ENCODE results near the gene LRSAM1.

DNA sequence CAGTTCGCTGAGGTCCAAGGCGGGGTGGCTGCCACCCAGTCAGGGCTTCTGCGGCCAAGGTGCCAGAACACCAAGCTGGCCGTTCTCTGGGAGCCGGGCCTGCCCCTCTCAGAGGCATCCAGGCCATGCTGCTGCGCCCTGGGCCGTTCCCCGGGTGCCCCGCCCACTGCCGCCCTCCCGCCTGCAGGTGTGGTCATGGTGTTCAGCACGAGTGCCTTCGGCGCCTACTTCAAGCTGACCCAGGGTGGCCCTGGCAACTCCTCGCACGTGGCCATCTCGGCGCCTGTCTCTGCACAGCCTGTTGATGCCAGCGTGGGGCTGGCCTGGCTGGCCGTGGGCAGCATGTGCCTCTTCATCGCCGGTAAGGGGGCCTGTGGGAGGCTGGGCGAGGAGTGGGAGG is 46.7 kb upstream of the LRSAM1 start:
- TF ChIP-seq YY1 (IDR thresholded peaks at IDR 0.05): no peak
- TF ChIP-seq, protein P1, sequence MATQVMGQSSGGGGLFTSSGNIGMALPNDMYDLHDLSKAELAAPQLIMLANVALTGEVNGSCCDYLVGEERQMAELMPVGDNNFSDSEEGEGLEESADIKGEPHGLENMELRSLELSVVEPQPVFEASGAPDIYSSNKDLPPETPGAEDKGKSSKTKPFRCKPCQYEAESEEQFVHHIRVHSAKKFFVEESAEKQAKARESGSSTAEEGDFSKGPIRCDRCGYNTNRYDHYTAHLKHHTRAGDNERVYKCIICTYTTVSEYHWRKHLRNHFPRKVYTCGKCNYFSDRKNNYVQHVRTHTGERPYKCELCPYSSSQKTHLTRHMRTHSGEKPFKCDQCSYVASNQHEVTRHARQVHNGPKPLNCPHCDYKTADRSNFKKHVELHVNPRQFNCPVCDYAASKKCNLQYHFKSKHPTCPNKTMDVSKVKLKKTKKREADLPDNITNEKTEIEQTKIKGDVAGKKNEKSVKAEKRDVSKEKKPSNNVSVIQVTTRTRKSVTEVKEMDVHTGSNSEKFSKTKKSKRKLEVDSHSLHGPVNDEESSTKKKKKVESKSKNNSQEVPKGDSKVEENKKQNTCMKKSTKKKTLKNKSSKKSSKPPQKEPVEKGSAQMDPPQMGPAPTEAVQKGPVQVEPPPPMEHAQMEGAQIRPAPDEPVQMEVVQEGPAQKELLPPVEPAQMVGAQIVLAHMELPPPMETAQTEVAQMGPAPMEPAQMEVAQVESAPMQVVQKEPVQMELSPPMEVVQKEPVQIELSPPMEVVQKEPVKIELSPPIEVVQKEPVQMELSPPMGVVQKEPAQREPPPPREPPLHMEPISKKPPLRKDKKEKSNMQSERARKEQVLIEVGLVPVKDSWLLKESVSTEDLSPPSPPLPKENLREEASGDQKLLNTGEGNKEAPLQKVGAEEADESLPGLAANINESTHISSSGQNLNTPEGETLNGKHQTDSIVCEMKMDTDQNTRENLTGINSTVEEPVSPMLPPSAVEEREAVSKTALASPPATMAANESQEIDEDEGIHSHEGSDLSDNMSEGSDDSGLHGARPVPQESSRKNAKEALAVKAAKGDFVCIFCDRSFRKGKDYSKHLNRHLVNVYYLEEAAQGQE (IDR thresholded peaks at IDR 0.05): no peak
- TF ChIP-seq, protein P2, sequence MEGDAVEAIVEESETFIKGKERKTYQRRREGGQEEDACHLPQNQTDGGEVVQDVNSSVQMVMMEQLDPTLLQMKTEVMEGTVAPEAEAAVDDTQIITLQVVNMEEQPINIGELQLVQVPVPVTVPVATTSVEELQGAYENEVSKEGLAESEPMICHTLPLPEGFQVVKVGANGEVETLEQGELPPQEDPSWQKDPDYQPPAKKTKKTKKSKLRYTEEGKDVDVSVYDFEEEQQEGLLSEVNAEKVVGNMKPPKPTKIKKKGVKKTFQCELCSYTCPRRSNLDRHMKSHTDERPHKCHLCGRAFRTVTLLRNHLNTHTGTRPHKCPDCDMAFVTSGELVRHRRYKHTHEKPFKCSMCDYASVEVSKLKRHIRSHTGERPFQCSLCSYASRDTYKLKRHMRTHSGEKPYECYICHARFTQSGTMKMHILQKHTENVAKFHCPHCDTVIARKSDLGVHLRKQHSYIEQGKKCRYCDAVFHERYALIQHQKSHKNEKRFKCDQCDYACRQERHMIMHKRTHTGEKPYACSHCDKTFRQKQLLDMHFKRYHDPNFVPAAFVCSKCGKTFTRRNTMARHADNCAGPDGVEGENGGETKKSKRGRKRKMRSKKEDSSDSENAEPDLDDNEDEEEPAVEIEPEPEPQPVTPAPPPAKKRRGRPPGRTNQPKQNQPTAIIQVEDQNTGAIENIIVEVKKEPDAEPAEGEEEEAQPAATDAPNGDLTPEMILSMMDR (IDR thresholded peaks at IDR 0.05; ENCODE audit: low read depth, low read length, missing input control): no peak
- no peak for TF ChIP-seq RAD21 (IDR thresholded peaks at IDR 0.05)
- TF ChIP-seq, protein P3, sequence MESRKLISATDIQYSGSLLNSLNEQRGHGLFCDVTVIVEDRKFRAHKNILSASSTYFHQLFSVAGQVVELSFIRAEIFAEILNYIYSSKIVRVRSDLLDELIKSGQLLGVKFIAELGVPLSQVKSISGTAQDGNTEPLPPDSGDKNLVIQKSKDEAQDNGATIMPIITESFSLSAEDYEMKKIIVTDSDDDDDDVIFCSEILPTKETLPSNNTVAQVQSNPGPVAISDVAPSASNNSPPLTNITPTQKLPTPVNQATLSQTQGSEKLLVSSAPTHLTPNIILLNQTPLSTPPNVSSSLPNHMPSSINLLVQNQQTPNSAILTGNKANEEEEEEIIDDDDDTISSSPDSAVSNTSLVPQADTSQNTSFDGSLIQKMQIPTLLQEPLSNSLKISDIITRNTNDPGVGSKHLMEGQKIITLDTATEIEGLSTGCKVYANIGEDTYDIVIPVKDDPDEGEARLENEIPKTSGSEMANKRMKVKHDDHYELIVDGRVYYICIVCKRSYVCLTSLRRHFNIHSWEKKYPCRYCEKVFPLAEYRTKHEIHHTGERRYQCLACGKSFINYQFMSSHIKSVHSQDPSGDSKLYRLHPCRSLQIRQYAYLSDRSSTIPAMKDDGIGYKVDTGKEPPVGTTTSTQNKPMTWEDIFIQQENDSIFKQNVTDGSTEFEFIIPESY (IDR thresholded peaks at IDR 0.05): no peak
- no peak for TF ChIP-seq EGR1 (IDR thresholded peaks at IDR 0.05; ENCODE audit: low read depth in 2 of 2)
- TF ChIP-seq, protein P4, sequence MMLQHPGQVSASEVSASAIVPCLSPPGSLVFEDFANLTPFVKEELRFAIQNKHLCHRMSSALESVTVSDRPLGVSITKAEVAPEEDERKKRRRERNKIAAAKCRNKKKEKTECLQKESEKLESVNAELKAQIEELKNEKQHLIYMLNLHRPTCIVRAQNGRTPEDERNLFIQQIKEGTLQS (IDR thresholded peaks at IDR 0.05): no peak
- TF ChIP-seq GABPA (IDR thresholded peaks at IDR 0.05 in 1 of 2, conservative IDR thresholded peaks at IDR 0.05 in 1 of 2): no peak

Data from liver (tissue), 3 donors.